Heart left ventricle (tissue), 16 donors: ENCODE results near the gene MAGEA9B. TPM values are rescaled to one million over a fixed set of nuclear protein-coding genes. Genes with fewer than 3 reads are reported as not detected.
"Not testable (repeated sequence)": the region's sequence is repeated elsewhere in the genome, so short reads cannot be mapped to it uniquely, and the experiment has no call there.

Experiments used
- ATAC-seq, 4 donors: fragments of 200-7000 bp; cut with Tn5 transposase; one replicate each; pipeline ENCODE4 v1.9.1; 2020 to 2022; ENCODE audit warnings: moderate library complexity in 4 of 4, mild to moderate bottlenecking in 3 of 4, moderate number of reproducible peaks in 1 of 4
- DNase-seq, 5 donors: peaks; one replicate each; pipeline ENCODE4 v3.0.0-alpha.2; 2020
- H3K27ac ChIP-seq, 12 donors: fragments of 200-600 bp; sonication (generic) in 4 of 12; one replicate each; pipeline versions ENCODE4 v1.5.0 to v1.8.0; 2016 to 2022; ENCODE audit warnings: mild to moderate bottlenecking in 2 of 12
- H3K27me3 ChIP-seq, 9 donors: fragments of 200-600 bp; sonication (generic) in 2 of 9; one replicate each; pipeline versions ENCODE4 v1.5.1 to v1.8.0; 2016 to 2022; ENCODE audit warnings: mild to moderate bottlenecking in 3 of 9
- H3K36me3 ChIP-seq, 9 donors: fragments of 200-600 bp; sonication (generic) in 2 of 9; one replicate each; pipeline versions ENCODE4 v1.5.0 to v1.8.0; 2018 to 2022; ENCODE audit warnings: mild to moderate bottlenecking in 2 of 9
- H3K4me1 ChIP-seq, 12 donors: fragments of 200-600 bp; sonication (generic) in 4 of 12; one replicate each; pipeline versions ENCODE4 v1.5.0 to v1.8.0; 2016 to 2022; ENCODE audit warnings: mild to moderate bottlenecking in 3 of 12
- H3K4me3 ChIP-seq, 12 donors: fragments of 200-600 bp; sonication (generic) in 4 of 12; one replicate each; pipeline versions ENCODE4 v1.5.0 to v1.8.0; 2017 to 2022; ENCODE audit warnings: mild to moderate bottlenecking in 9 of 12, moderate library complexity in 4 of 12
- H3K9me3 ChIP-seq, 12 donors: fragments of 200-600 bp; sonication (generic) in 4 of 12; one replicate each; pipeline versions ENCODE4 v1.5.0 to v1.8.0; 2016 to 2022; ENCODE audit warnings: mild to moderate bottlenecking in 1 of 12
- POLR2A ChIP-seq, 2 donors: fragments of 450-650 bp; IDR thresholded peaks; one replicate each; pipeline ENCODE4 v1.6.1; 2017; ENCODE audit warnings: antibody characterized with exemption in 2 of 2, mild to moderate bottlenecking in 2 of 2, moderate library complexity in 2 of 2
- WGBS, 4 donors: extraction: QIAGEN DNeasy Blood & Tissue Kit in 2 of 4; methylation state at CpG; one replicate each; pipeline versions ENCODE4 v1.1.5 to v1.1.7; 2013 to 2018; 5-methylcytosine and 5-hydroxymethylcytosine counted together
- intact Hi-C, 10 donors: fragments of 100-400 bp; cut with DNase I; formaldehyde crosslinking; loops; one replicate each; pipeline versions ENCODE4 v1.11.1 to v1.14.2; 2022
- polyA plus RNA-seq, 2 donors: library from polyadenylated mRNA; stranded (reverse); fragments of 200-250 nt; gene quantifications; one replicate each; pipeline ENCODE4 v1.2.3, GENCODE V29; 2013
- total RNA-seq, 9 donors: library from RNA; depleted of rRNA in 2 of 9; stranded (reverse); fragments of >200 nt in 2 of 9; fragmentation: NEBNext Ultra II Directional in 3 of 9; extraction: Animal tissue kit (Norgen Biotek cat#: 25700) in 3 of 9; gene quantifications; one replicate each; pipeline versions ENCODE4 v1.1.0 to v1.2.4, GENCODE V29; 2016 to 2023
- TF ChIP-seq, protein P1 (sequence below), 12 donors: fragments of 200-600 bp; sonication (generic) in 4 of 12; IDR thresholded peaks; one replicate each; pipeline versions ENCODE4 v1.5.0 to v1.8.0; 2018 to 2022; ENCODE audit warnings: antibody characterized with exemption in 12 of 12, mild to moderate bottlenecking in 5 of 12
- donor health status: ischemic (EF 13 %, LVEDD 7.1; RV severe dilation, severe dysfunction).
- donor health status: healthy with polysubstance abuse.
- donor health status: DM: no; HTN: yes; CAD: no.
- donor health status: DM: no; HTN: no; CAD: no.
- donor health status: ischemic (EF 25% LVEDD 6.9; RV normal size, moderate dysfunction).
- donor health status: ischemic (EF 25% LVEDD 5.7; RV mildly dilated, moderate dysfunction).
- donor health status: healthy.
- donor health status: DM: yes; HTN: yes; CAD: no.
- donor health status: ischemic (EF 35%, LVEDD 5.7; RV mildly dilated, moderate dysfunction).
- donor health status: nonischemic (EF 11% LVEDD 7.7; RV severe dilation, severe dysfunction).
- donor health status: DM: yes; HTN: yes; CAD: no.
- donor health status: PGD.
- donor health status: ischemic (EF 29% LVEDD 5.4; RV normal size, mild dysfunction).
- donor health status: nonischemic (EF 23%, LVEDD 6.1; RV moderate dilation, normal function).

Gene MAGEA9B
- total and polyA plus RNA-seq, 11 donors: not detected

DNA sequence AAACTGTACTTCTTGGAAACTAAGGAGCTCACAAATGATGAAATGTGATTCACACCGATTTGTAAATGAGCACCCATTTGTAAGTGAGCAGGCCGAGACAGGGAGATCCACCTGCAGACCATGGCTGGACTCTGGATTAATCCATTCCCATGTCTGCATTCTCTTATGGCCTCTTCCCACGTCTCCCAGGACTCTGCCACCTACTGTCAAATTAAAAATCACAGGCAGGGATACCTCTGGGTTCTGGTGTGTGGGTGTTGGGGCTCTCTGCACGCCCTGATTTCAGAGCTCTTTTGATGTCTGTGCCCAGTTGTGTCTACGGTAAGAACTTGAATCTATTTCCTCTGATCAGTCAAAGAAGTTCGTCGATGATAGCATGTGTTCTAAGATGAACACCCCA, 3.7 kb upstream of the MAGEA9B start:
- WGBS, 4 donors: no CpG with 5 or more reads among the region's 7 CpGs
- H3K36me3 ChIP-seq, H3K27me3 ChIP-seq, H3K27ac ChIP-seq, DNase-seq, ATAC-seq, H3K9me3 ChIP-seq, intact Hi-C loops, H3K4me3 ChIP-seq, H3K4me1 ChIP-seq: not testable (repeated sequence)

DNA sequence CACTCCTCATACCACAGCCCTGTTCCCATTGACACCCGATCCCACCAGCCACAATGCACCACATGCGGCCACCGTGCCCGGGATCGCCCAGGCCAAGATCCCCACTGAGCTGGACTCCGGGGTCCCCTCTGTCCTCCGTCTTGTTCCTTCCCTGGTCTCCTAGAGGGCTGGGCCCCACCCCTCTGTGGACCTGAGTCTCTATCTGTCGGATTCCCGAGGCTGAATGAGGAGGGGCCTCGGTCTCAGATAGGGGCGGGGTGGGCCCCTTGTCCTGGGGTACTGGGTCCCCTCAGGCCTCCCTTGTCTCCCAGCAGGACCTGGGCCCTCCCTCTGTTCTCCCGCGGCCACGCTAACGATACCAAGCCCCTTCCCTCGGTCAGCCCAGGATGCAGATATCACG, 1.6 kb downstream of the MAGEA9B start:
- H3K9me3 ChIP-seq, H3K36me3 ChIP-seq, H3K4me3 ChIP-seq, H3K27ac ChIP-seq, H3K4me1 ChIP-seq, DNase-seq, H3K27me3 ChIP-seq, intact Hi-C loops: not testable (repeated sequence)
- peak in 1 of 4 donors; percentile 14 for ATAC-seq
- 94 to 96% methylated on average over 4 to 6 of the region's 17 CpGs; no CpG with 5 or more reads in 2 of the 4 donors for WGBS, 4 donors

DNA sequence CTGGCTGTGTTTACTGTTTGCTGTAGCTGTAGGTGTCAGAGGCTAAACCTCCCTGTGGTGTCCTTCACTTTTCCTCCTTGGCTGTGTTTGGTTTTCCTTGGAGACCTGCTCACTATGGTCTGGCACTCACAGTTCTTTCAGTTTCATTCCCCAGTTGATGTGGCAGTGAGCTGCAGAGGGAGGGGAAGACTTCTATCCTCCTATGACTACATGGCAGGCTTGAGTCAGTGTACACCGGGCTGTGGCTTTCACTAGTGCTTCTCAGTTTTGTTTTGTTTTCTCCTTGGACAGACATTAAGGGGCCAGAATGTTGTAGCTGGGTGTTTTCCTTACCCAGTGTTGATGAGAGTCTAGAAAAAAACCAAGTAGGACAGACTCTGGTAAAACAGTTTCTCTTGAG, 13.8 kb downstream of the MAGEA9B start:
- H3K27ac ChIP-seq, H3K27me3 ChIP-seq, H3K4me1 ChIP-seq, H3K9me3 ChIP-seq, DNase-seq, H3K4me3 ChIP-seq, H3K36me3 ChIP-seq, intact Hi-C loops: not testable (repeated sequence)
- peak in 3 of 4 donors; percentile 31 to 65 (median 33) for ATAC-seq
- WGBS, 4 donors: no CpG with 5 or more reads among the region's 1 CpG

DNA sequence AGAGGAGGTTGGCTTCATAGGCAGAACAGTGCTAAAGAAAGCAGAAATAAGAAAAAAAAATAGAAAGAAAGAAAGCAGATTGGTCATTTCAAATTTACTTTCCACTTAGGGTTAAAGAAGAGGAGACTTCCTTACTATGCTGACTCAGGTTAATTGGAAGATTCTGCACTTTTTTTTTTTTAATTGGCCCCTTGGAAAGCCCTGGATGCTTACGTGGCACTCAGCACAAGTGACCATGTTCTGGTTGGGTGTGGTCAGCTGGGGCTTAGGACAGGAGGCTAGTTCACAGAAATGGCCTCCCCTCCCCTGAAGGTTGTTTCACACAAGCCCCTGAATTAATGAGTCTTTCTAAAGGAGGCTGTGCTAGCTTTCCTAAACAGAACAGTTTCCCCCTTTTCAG, 14.5 kb downstream of the MAGEA9B start:
- H3K4me1 ChIP-seq: peaks cover 0 to 10% (median 0%) of the 10 kb centered on the region in 12 donors
- ATAC-seq (no peak), DNase-seq (no peak)
- H3K27me3 ChIP-seq: no peaks in the 10 kb centered on the region
- no peak overlapping the region for H3K4me3 ChIP-seq
- no peaks in the 10 kb centered on the region for H3K9me3 ChIP-seq
- intact Hi-C loops: no loop called here
- H3K27ac ChIP-seq: no peak overlapping the region
- no peaks in the 10 kb centered on the region for H3K36me3 ChIP-seq
- 29 to 79% (median 44%) methylated on average over 1 of the region's 1 CpG; no CpG with 5 or more reads in 1 of the 4 donors for WGBS, 4 donors
- TF ChIP-seq POLR2A (IDR thresholded peaks at IDR 0.05): no peak
- TF ChIP-seq, protein P1, sequence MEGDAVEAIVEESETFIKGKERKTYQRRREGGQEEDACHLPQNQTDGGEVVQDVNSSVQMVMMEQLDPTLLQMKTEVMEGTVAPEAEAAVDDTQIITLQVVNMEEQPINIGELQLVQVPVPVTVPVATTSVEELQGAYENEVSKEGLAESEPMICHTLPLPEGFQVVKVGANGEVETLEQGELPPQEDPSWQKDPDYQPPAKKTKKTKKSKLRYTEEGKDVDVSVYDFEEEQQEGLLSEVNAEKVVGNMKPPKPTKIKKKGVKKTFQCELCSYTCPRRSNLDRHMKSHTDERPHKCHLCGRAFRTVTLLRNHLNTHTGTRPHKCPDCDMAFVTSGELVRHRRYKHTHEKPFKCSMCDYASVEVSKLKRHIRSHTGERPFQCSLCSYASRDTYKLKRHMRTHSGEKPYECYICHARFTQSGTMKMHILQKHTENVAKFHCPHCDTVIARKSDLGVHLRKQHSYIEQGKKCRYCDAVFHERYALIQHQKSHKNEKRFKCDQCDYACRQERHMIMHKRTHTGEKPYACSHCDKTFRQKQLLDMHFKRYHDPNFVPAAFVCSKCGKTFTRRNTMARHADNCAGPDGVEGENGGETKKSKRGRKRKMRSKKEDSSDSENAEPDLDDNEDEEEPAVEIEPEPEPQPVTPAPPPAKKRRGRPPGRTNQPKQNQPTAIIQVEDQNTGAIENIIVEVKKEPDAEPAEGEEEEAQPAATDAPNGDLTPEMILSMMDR (IDR thresholded peaks at IDR 0.05): no peak

DNA sequence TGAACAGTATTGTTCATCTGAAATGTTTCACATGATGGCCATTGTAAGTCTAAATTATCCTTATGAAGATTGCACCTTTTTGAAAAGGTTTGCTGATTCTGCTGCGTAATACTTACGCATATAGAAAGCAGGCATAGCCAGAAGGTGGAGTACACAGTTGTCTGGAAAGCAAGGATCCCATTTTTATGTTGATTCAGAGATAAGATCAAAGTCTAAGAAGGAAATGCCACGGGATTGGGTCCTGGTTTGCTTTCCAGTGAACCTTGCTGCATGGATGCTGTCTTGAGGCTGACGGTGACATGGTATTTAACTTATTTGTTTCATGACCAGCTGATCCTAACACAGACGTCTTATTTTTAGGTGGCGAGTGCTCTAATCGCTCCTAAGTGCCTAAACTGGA, 15.5 kb downstream of the MAGEA9B start:
- TF ChIP-seq POLR2A (IDR thresholded peaks at IDR 0.05): no peak
- TF ChIP-seq, protein P1 (IDR thresholded peaks at IDR 0.05): no peak
- peaks cover 0 to 10% (median 0%) of the 10 kb centered on the region in 12 donors for H3K4me1 ChIP-seq
- no peaks in the 10 kb centered on the region for H3K9me3 ChIP-seq
- 73 to 89% (median 81%) methylated on average over 7 of the region's 7 CpGs; no CpG with 5 or more reads in 1 of the 4 donors for whole genome bisulfite sequencing, 4 donors
- H3K27me3 ChIP-seq: no peaks in the 10 kb centered on the region
- DNase-seq (no peak), ATAC-seq (no peak)
- H3K27ac ChIP-seq: no peak overlapping the region
- intact Hi-C loops: no loop called here
- no peak overlapping the region for H3K4me3 ChIP-seq
- no peaks in the 10 kb centered on the region for H3K36me3 ChIP-seq

DNA sequence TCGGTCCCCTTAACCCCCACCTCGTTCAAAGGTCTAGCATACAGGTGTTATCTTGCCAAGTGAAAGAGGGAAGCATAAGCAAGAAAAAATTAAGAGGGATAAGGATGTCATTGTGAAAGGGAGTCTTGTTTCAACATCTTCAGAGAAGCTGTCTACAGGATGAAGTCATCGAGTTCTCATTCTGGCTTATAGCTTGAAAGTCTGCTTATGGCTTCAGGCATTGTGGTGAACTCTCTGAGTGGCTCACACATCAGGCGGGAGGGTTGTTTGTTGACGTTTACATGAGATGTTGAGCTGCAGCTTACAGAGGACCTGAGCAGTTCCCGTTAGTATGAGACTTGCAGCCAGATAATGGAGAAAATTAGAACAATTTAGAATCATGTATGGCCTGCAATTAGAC, 16.6 kb downstream of the MAGEA9B start:
- intact Hi-C loops: no loop called here
- no peak overlapping the region for H3K27ac ChIP-seq
- TF ChIP-seq, protein P1 (IDR thresholded peaks at IDR 0.05): no peak
- no peak for TF ChIP-seq POLR2A (IDR thresholded peaks at IDR 0.05)
- ATAC-seq (no peak), DNase-seq (no peak)
- WGBS, 4 donors: 53 to 70% (median 59%) methylated on average over 6 of the region's 6 CpGs; no CpG with 5 or more reads in 1 of the 4 donors
- H3K27me3 ChIP-seq: no peaks in the 10 kb centered on the region
- H3K9me3 ChIP-seq: no peaks in the 10 kb centered on the region
- H3K4me1 ChIP-seq: peaks cover 0 to 10% (median 0%) of the 10 kb centered on the region in 12 donors
- no peaks in the 10 kb centered on the region for H3K36me3 ChIP-seq
- H3K4me3 ChIP-seq: no peak overlapping the region
